ENCODE results near the gene LENEP.

LENEP gene

DNA sequence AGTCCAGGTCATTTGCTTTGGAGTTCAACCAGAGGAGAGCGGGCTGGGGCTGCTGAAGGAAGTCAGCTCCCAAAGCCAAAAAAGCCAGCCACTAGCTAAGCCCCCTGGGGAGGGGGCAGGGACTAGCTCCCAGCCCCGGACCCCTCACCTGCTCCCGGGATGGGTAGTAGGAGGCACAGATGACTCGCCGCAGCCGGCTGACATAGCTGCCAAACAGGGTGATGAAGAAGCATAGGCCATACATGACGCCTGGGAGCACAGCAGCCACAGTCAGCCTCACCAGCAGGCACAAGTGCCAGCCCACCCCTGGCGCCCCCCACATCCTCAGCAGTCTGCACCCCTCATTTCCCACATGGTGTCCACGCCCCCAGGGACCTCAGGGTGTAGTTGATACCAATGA is 32.8 kb downstream of the LENEP start:
- DNase-seq (ENCODE audit: low read depth in 1 of 2, low spot score in 1 of 2), result no peak

GRCh38 chr1:155026588-155026987 is 33.2 kb downstream of the LENEP start:
- DNase-seq (ENCODE audit: low read depth in 1 of 2, low spot score in 1 of 2), result no peak

- DNase-seq (ENCODE audit: low read depth in 1 of 2, low spot score in 1 of 2), result no peak
These were observed 36.3 kb downstream of the LENEP start for GRCh38 chr1:155029513-155030242.

DNA sequence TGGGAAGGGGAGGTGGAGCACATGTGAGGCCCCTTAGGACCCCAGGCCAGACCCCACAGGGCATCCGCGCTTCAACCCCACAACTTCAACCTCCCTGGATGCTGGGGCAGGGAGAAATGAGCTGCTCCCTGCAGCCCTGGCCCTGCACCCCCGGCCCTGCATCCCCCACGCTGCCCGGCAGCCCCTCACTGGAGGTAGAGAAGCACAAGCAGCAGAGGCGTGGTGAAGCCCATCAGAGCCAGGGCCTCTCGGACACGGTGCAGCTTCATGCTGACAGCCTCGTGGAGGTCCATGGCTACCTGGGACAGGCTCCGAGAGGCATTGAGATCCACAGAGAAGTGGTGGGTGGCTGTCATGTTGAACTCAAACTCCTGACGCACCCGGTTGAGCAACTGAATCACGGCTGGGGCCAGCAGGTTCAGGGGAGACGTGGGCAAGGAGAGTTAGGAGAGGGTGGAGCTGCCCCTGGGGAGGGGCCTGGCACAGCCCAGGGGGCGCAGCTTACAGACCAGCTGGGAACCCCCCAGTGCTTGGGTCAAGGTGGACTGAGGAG is 36.9 kb downstream of the LENEP start:
- DNase-seq (ENCODE audit: low read depth in 1 of 2, low spot score in 1 of 2), result no peak

DNA sequence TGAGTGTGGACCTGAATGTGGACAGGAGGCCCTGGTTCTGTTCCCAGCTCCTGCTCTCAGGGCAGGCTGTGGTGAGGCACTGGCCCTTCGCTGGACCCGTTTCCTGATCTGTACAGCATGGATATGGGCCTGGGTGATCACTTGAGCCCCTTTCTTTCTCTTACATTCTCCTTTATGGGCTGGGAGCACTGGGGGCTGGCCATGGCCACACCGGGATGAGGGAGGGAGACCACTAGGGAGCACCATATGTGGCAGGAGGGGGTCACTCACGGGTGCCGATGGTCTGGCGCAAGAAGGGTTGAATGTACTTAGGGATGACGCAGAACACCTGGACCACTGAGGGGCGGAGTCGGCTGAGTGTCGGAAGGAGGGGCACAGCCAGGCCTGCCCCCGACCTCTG is 37.5 kb downstream of the LENEP start:
- no peak for DNase-seq (ENCODE audit: low read depth in 1 of 2, low spot score in 1 of 2)

GRCh38 chr1:155032886-155033285 is 39.5 kb downstream of the LENEP start:
- DNase-seq (ENCODE audit: low read depth in 1 of 2, low spot score in 1 of 2), result no peak

- DNase-seq (ENCODE audit: low read depth in 1 of 2, low spot score in 1 of 2), result no peak
These were observed 40.1 kb downstream of the LENEP start, which contains the start of the genes DCST1 and DCST2 for GRCh38 chr1:155033524-155033923. DCST1 (plus strand) TSS chr1:155033824; CDS start chr1:155034037, 213 bp downstream. DCST2 (minus strand) TSS chr1:155033781; CDS start chr1:155033701, 80 bp downstream.

- no peak for DNase-seq (ENCODE audit: low read depth in 1 of 2, low spot score in 1 of 2)
These were observed 41.2 kb downstream of the LENEP start for GRCh38 chr1:155034318-155035208.

GRCh38 chr1:155035936-155036335 is 42.5 kb downstream of the LENEP start:
- no peak for DNase-seq (ENCODE audit: low read depth in 1 of 2, low spot score in 1 of 2)

GRCh38 chr1:155037043-155037442 is 43.7 kb downstream of the LENEP start:
- no peak for DNase-seq (ENCODE audit: low read depth in 1 of 2, low spot score in 1 of 2)

- no peak for DNase-seq (ENCODE audit: low read depth in 1 of 2, low spot score in 1 of 2)
These were observed 44.6 kb downstream of the LENEP start for GRCh38 chr1:155037851-155038441.

GRCh38 chr1:155038602-155039307 is 45.4 kb downstream of the LENEP start:
- no peak for DNase-seq (ENCODE audit: low read depth in 1 of 2, low spot score in 1 of 2)

- DNase-seq (ENCODE audit: low read depth in 1 of 2, low spot score in 1 of 2), result no peak
These were observed 45.9 kb downstream of the LENEP start for GRCh38 chr1:155039308-155039669.

DNA sequence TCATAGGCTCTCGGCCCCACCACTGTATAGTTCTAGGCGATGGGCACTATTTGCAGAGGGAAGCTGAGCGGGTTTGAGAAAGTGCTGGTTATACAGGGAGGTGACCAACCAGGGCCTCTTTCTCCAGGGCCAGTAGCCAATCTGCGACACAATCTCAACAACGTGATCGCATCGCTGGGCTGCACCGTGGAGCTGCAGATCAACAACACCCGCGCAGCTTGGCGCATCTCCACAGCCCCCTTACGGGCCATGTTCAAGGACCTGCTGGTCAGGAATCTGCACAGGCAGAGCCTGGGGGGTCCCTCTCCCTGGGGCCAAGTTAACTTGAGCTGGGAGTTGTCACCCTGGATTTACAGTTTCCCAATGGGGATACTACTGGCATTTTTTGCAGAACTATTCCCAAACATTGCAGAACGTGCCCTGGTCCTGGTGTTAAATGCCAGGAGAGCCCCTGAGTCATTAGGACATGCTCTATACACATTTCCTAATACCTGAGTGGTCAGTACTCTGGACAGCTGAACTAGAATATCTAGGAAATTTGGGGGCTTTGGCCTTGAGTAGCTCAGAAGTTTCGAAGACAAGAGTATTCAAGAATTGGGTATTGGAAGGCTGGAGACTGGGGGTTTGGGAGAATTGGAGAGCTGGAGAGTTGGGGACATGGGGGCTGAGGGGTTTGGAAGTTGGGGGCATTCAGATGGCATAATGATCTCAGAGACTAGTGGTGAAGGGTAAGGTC is 47.1 kb downstream of the LENEP start:
- no peak for DNase-seq (ENCODE audit: low read depth in 1 of 2, low spot score in 1 of 2)

DNA sequence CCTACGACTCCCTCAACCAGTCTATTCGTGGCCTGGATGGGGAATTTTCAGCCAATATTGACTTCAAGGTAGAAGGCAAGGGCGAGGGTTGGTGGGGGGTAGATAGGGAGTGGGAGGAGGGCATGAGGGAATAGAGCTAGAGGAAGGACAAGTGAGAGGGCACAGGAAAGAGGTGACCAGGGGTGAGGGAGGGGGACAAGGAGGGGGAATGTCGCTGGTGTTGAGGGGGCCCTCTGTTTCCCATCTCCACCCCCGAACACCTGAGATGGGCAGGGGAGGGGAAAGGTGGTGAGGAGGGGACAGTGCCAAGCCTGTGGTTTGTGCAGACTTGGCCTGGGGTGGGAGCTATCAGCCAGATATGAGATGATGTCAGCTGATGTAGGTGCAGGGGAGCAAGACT is 49.4 kb downstream of the LENEP start:
- DNase-seq (ENCODE audit: low read depth in 1 of 2, low spot score in 1 of 2), result no peak

DNA sequence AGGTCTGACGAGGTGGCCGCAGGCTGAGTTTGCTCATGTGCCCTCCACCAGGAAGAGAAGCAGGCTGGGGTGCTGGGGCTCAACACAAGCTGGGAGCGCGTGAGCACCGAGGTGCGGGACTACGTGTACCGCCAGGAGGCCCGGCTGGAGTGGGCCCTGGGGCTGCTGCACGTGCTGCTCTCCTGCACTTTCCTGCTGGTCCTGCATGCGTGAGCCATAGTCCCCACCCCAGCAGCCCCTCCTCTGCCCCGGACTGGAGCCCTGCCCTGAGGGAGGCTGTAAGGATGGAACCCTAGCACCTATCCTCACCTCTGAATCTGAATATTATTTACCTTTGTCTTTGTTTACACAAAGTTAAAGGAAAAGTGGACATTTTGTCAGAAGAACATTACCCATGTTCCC is 49.9 kb downstream of the LENEP start:
- DNase-seq (ENCODE audit: low read depth in 1 of 2, low spot score in 1 of 2), result no peak

DNA sequence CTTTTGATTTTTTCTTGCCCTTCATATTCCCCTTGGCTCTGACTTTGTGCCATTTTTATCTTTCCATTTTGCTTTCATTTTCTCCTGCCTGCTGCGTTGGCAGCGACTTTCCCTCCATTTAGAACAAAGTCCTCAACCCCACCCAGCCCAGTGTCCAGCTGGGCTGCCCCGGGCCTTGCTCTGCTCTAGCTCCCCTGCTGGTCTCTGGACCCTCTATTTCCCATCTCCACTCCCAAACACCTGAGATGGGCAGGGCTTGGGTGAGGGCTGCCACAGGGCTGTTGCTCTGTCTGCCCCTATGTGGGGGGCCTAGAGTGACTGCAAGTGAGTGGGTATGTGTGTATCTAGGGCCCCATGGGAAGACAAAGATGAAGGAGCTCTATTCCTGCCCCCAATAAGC is 50.4 kb downstream of the LENEP start:
- DNase-seq (ENCODE audit: low read depth in 1 of 2, low spot score in 1 of 2), result no peak
